ENCODE results near the gene SERPINA7.
"Not testable (repeated sequence)": the region's sequence is repeated elsewhere in the genome, so short reads cannot be mapped to it uniquely, and the experiment has no call there.

Gene SERPINA7, protein sequence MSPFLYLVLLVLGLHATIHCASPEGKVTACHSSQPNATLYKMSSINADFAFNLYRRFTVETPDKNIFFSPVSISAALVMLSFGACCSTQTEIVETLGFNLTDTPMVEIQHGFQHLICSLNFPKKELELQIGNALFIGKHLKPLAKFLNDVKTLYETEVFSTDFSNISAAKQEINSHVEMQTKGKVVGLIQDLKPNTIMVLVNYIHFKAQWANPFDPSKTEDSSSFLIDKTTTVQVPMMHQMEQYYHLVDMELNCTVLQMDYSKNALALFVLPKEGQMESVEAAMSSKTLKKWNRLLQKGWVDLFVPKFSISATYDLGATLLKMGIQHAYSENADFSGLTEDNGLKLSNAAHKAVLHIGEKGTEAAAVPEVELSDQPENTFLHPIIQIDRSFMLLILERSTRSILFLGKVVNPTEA

DNA sequence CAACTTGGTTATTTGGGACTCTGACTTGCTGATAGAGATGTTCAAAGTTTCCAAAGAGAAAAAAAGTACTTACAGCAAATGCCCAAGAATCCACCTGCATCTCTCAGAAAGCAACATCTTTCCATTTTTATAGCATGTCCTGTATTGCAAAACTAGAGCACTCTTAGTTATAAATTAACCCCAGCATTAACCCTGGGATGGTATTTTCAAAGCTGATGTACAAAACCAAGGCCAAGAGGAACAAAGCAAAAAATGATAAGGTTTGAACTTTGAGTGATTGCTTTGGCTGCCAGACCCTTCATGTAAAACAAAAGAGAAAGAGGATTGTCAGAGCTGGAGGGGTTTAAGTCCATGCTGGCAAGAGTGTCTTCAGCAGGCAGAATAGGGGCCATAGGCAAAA is at the start of gene SERPINA7:
SERPINA7 (minus strand) TSS at position 103 of the 400 bp plus-strand sequence. CDS start 1,669 bp downstream, outside the sequence.
- DNase-seq: no peak

DNA sequence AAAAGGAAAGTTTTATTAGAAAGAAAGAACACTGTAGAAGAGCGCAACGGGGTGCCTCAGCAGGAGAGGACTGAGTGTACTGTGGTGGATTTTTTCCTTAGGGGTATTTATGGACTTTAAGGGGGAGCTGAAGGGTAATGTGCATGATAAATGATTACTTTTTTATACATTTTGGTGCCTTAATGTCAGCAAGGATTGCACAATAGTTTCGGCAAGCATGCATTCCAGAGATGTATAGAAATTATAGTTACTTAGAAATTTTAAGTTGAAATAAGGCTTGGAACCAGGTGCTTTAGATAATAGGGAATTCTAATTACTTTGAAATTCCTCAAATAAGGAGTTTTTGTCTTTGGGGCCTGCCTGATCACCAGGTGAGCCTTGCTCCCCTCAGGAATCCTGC is 30.5 kb upstream of the SERPINA7 start:
- DNase-seq: no peak

DNA sequence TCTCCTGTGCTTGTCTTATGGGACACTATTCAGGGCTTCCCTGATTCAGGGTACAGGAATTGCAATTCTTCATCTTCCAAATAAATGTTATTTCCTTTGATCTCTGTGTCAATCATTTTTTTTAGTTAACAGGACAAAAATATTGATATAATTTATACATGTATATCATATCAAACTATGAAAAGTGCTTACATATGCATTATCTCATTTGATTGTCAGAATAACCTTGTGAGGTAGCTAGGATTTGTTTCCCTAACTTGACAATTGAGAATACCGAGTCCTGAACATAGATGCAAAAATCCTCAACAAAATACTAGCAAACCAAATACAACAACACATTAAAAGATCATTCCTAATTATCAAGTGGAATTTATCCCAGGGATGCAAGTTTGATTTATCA is 11.5 kb upstream of the SERPINA7 start:
- DNase-seq: no peak

DNA sequence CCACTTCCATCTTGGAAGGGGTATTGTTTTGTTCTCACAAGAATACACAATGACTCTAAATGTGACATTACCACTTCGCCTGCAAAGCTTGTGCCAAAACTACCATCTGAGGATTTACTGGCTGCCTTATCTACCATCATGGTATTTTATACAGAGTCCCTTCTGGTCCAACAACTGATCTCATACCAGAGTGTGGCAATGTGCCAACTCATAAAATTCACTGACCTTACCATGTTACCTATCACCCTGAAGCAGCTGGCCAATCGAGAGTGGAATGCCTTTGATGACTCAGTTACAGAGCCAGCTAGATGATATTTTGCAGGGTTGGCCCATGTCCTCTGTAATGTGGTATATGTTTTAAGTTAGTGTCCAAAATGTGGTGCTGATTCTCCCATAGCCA is 3.8 kb upstream of the SERPINA7 start:
- DNase-seq: no peak

DNA sequence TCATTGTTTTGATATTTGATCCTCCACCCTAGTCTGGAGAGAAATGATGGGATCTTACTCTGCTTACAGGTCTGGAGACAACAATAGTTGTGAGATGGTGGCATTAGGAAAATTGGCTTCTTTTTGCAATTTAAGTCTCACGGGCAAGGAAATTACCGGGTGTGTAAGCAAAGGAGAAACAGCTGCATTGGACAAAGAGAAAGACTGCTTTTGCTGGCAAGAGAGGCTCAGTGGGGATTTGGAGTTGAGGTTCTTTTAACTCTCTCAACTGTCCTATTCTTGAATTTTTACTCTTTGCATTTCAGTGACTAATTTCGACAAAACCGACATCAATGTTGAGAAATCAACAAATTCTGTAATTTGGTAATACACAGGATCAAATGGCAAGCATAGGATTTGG is 2.3 kb upstream of the SERPINA7 start:
- no peak for DNase-seq

DNA sequence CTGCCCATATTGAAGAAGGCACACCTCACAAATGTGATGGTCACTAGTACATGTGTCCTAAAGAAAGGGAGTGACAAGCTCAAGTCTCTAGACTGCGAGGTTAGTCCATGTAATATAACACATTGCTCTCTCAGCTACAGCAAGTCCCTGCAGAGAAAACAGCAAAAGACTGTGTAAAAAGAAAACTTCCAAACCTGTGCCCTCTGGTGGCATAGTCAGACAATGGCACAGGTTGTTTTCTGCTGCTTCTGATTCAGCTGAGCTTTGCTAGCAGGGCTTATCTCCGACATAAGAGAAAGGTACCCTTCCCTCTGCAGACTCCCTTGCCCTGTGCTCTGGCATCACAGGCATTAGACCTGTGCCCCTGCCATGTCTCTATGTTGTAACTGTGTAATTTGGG is 1.4 kb upstream of the SERPINA7 start:
- DNase-seq: no peak

DNA sequence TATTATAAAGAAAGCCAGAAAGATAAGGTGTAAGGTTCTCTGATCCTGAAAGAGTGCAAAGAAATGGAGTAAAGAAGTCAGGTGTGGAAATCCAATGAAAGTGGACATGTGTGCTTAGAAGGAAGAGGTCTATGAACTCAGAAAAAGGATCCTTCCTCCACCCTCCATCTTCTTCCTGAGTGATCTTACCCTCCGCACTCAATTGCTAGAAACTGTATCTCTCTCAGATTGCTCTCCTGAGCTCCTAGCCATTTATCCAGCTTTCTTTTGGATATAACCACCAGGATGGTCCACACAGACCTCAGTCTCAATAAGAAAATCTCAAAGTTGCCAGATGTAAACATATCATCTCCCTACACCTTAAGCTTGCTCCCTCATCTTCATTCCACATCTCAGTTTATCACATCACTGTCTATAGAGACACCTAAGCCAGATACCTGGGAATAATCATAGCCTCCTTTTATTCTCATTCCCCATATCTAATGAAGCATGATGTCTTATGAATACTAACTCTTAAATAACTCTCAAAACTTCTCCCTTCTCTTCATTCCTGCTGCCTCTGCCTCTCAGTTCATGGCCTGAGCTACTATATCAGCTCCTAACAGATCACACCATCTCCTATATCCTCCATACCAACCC is 573 bp downstream of the SERPINA7 start:
- no peak for DNase-seq

DNA sequence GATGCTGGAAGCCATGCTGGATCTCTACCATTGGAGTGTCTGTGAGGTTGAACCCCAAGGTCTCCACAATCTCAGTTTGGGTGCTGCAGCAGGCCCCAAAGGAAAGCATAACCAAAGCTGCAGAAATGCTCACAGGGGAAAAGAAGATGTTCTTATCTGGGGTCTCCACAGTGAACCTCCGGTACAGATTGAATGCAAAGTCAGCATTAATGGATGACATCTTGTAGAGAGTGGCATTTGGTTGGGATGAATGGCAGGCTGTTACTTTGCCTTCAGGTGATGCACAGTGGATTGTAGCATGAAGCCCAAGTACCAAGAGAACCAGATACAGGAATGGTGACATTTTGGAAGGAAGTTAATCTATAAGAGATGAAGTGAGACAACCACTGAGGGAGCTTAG is 1.8 kb downstream of the SERPINA7 start:
- DNase-seq: no peak

DNA sequence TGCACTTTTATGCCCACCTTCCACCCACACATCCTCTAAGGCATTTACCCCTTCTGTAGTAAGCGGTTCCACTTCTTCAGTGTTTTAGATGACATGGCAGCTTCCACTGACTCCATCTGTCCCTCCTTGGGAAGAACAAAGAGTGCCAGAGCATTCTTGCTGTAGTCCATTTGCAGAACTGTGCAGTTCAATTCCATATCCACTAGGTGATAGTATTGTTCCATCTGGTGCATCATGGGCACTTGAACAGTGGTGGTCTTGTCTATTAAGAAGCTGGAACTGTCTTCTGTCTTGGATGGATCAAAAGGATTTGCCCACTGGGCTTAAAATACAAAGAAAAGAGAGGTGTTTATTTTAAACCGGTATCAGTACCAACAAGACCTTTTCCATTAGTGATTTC is 3.5 kb downstream of the SERPINA7 start:
- DNase-seq: no peak

DNA sequence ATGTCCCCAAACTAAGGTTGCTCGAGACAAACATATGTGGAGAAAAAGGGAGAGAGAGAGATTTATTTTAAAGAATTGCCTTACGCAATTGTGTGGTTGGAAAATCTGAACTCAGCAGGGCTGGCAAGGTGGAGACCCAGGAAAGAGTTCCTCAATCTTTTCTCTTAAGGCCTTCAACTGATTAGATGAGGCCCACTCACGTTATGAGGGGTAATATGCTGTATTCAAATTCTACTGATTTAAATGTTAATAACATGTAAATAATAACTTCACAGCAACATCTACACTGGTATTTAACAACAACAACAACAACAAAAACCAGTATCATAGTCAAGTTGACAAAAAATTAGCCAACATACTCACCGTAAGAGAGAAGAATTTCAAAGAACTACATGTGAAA is 14.6 kb downstream of the SERPINA7 start:
- no peak for DNase-seq

DNA sequence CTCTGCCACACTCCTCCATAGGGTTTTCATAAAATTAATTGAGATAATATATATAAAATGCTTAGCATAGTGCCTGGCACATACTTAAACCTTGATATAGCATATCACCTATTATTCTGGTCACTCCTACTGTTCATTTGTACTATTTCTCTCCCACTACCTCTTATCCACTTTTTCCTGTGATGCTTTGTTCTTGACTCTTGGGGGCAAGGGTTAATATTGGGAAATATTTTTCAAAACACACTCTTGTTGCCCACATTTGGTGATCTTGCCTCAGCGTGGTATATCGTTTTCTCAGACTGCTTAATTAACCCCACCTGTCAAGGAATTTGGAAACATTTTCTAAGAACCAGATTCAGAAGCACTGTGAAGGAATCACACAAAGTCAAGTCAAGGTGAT is 16.3 kb downstream of the SERPINA7 start:
- DNase-seq: no peak

DNA sequence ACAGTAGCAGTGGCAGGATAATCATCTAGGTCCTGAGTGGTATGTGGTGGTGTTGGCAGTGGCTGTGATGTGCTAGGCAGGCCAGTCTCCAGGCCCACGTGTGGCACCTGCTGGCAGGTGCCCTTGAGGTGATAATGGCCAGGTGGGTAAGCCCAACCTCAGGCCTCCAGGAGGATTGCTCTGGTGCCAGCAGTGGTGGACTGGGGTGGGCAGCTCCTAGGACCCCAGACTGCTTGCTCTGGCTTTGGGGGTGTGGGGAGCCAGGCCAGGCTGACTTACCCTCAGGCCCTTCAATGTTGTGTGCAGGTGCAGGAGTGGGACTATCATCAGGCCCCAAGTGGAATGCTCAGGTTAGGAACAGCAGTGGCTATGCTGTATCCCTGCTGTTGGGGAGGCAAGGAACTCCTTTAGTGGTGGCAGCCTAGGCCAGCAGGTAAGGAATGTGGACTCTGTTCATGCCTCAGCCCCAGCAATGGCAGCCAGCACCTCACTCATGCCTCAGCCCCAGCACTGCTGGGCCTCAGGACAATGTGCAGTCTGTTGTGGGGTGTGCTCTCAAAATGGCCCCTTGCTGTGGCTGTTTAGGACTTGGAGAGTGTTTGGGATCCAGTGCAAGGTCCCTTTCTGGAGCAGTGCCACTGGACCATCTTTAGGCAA is 24.3 kb downstream of the SERPINA7 start:
- no peak for DNase-seq

DNA sequence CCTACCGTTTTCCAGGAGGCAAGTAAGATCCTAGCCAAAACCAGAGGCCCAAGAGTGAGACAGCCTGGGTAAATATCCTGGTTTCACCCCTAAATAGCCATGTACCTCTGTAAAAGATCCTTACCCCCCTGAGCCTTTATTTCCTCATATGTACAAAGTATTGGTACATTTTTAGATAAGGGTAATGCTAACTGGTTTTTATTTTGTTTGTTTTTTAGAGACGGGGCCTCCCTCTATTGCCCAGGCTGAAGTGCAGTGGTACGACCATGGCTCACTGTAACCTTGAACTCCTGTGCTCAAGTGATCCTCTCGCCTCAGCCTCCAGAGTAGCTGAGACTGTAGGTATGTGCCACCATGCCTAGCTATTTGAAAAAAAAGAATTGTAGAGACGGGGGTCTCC is 29.4 kb downstream of the SERPINA7 start:
- DNase-seq: no peak

DNA sequence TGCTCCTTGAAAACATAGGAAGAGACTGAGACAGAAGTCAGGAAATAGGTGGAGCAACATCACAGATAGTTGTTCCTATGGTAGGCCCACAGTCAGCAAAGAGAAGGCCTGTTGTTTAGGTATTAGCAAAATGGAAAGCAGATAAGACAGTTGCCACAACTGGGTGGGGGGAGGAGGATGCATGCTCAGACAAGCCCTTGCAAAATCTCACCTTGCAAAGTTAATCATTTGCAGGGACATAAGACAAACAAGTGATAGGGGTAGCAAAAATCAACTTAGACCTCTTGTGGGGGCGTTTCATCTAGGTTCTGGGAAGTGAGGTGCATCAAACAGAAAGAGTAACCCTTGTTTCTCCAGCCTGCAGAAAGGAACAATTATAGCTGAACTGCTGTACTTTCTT is 30.7 kb downstream of the SERPINA7 start:
- DNase-seq: no peak

DNA sequence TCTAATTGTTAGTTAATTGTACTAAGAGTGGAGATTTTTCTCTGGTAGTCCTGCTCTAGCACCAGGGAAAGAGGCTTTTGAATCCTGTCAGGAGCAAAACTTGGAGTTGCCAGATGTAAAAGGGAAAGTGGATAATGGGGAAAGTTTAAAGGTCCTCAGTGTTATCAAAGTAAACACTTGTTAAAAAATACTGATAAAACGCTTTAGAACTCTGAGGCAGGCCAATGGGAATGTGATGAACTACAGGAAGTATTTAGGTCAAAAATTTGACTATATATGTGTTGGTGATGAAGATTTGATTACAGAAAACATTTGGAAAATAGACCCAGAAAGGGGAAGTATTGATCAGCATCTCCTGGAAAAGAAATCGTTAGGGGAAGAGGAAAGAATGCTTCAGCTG is 32.8 kb downstream of the SERPINA7 start:
- no peak for DNase-seq

DNA sequence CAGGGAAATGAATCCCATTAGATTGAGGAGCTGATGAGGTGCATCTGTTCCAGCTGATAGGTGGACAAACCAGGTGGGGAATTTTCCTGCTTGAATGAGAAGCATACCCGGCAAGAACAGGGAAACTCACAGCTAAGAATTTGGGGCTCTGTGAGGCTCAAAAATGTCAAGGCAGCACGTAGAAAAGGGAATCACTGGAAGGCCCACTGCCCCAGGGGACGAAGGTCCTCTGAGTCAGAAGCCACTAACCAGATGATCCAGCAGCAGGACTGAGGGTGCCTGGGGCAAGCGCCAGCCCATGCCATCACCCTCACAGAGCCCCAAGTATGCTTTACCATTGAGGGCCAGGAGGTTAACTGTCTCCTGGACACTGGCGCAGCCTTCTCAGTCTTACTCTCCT is 37.9 kb downstream of the SERPINA7 start:
- DNase-seq: not testable (repeated sequence)

DNA sequence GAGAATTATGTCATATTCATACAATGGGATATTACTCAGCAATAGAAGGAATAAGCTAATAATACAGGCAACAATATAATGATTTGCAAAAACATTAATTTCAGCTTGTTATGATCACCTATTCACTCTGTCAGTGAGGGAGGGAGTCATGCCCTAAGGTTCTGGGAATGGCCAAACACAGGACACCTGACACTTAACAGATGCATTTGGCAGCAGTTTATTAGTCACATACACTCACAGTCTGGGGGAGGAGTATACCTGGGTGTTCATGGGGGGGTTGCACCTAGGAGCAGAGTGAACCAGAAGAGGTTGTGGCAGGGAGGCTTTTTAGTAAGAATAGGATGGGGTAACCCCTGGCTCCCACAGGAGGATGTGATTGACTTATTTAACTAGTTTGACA is 38.3 kb downstream of the SERPINA7 start:
- no peak for DNase-seq

DNA sequence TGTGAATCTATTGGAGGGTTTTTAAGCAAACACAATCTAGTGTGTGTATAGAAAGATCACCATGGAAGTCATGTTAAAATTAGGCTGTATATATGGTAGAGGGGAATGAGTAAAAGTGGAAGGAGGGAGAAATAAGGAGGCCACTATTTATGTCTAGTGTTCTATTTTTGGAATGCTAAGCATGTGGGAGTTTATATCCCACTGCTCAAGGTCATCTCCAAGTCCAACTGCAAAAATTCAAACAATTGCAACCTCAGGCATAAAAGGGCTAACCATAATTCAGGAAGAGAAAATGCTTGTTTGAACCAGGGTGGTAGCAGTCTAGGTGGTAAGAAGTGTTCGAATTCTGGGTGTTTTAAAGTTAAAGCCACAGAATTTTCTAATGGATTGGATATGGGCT is 39.2 kb downstream of the SERPINA7 start:
- no peak for DNase-seq

DNA sequence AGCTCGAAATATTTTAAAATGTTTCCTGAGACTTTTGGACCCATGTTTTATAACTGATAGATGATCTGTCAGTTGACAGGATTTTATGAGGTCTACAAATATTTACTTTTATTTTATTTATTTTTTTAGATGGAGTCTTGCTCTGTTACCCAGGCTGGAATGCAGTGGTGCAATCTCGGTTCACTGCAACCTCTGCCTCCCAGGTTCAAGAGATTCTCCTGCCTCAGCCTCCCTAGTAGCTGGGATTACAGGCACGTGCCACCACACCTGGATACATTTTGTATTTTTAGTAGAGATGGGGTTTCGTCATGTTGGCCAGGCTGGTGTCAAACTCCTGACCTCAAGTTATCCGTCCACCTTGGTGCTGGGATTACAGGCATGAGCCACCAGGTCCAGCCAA is 50.0 kb downstream of the SERPINA7 start:
- DNase-seq: not testable (repeated sequence)

Data from C1 segment of cervical spinal cord (tissue), 14 donors.